Measurements from ENCODE around the gene KMT5C.

GRCh38 chr19:55369653-55370304 is 30.1 kb downstream of the KMT5C start:
- TF ChIP-seq CTCF (IDR thresholded peaks at IDR 0.05) = no peak
- no peak for TF ChIP-seq POLR2A (IDR thresholded peaks at IDR 0.05)
